Natural killer cell (primary cell): ENCODE measurements around the gene EXTL1. TPM values are rescaled to one million over a fixed set of nuclear protein-coding genes. Genes with fewer than 3 reads are reported as not detected.

Experiments
- ATAC-seq, 3 donors: fragments of 150-1000 bp in 2 of 3; fragments of 200-7000 bp in 1 of 3; cut with Tn5 transposase; 1 replicate in 1 of 3; 2 replicates in 2 of 3; pipeline ENCODE4 v1.10.0; 2021; ENCODE audit warnings: mild to moderate bottlenecking in 2 of 3, moderate library complexity in 2 of 3
- DNase-seq, 2 donors: peaks; one replicate each; pipeline versions ENCODE4 v3.0.0 to v3.0.0-alpha.2; 2013 to 2021; ENCODE audit warnings: mixed read lengths in 1 of 2
- H3K27ac ChIP-seq: one replicate; pipeline ENCODE4 v1.5.1; 2013; ENCODE audit warnings: mild to moderate bottlenecking, low read length
- H3K27me3 ChIP-seq: one replicate; pipeline ENCODE4 v1.6.1; 2013; ENCODE audit warnings: low read length; ENCODE audit not compliant: control insufficient read depth, insufficient read depth
- H3K36me3 ChIP-seq: one replicate; pipeline ENCODE4 v1.6.1; 2013; ENCODE audit warnings: low read length; ENCODE audit not compliant: control insufficient read depth, insufficient read depth
- H3K4me1 ChIP-seq: one replicate; pipeline ENCODE4 v1.6.1; 2013; ENCODE audit warnings: low read length; ENCODE audit not compliant: control insufficient read depth, insufficient read depth
- H3K4me3 ChIP-seq: one replicate; pipeline ENCODE4 v1.5.1; 2013; ENCODE audit warnings: low read length
- H3K9me3 ChIP-seq: one replicate; pipeline ENCODE4 v1.6.1; 2013; ENCODE audit warnings: low read length; ENCODE audit not compliant: control insufficient read depth, insufficient read depth
- H3K27ac Mint-ChIP-seq, 2 donors: one replicate each; pipeline ENCODE4 v1.8.0; 2022; ENCODE audit warnings: mild to moderate bottlenecking in 2 of 2, mixed read lengths in 2 of 2, moderate library complexity in 1 of 2
- H3K27me3 Mint-ChIP-seq, 2 donors: one replicate each; pipeline ENCODE4 v1.8.0; 2022; ENCODE audit warnings: low read depth in 2 of 2, mixed read lengths in 2 of 2
- H3K36me3 Mint-ChIP-seq: one replicate; pipeline ENCODE4 v1.8.0; 2022; ENCODE audit warnings: mixed read lengths
- H3K4me1 Mint-ChIP-seq, 2 donors: one replicate each; pipeline ENCODE4 v1.8.0; 2022; ENCODE audit warnings: mixed read lengths in 2 of 2
- H3K4me3 Mint-ChIP-seq: one replicate; pipeline ENCODE4 v1.8.0; 2022; ENCODE audit warnings: mild to moderate bottlenecking, moderate library complexity, mixed read lengths
- H3K9me3 Mint-ChIP-seq, 2 donors: one replicate each; pipeline ENCODE4 v1.8.0; 2022; ENCODE audit warnings: mixed read lengths in 2 of 2
- CTCF ChIP-seq: fragments of 200-600 bp; IDR thresholded peaks from one replicate; pipeline ENCODE4 v1.8.0; 2022; ENCODE audit warnings: antibody characterized with exemption
- WGBS: methylation state at CpG from one replicate; pipeline ENCODE4 v1.1.7; 2013; ENCODE audit warnings: missing lambda C conversion rate; ENCODE audit not compliant: insufficient coverage; 5-methylcytosine and 5-hydroxymethylcytosine counted together
- intact Hi-C: fragments of 100-400 bp; cut with micrococcal nuclease; formaldehyde crosslinking; loops from one replicate; pipeline ENCODE4 v1.14.2; 2022
- total RNA-seq, 4 donors: library from RNA; stranded (reverse); fragments of 120-200 nt in 1 of 4; gene quantifications; one replicate each; pipeline versions ENCODE4 v1.2.3 to v1.2.4, GENCODE V29; 2013 to 2022

The EXTL1 gene
- total RNA-seq, 3 donors from 2014 or later (not counting 1 experiment from before 2014, with no cell fraction given), result not detected

GRCh38 chr1:25996966-25997827, 24.4 kb upstream of the EXTL1 start:
- H3K9me3 Mint-ChIP-seq, result no peaks in the 10 kb centered on the region
- DNase-seq, result peak in 1 of 2 donors; percentile 48
- ATAC-seq, result peak in 1 of 3 donors; percentile 5
- no peaks in the 10 kb centered on the region for H3K27me3 Mint-ChIP-seq
- Histone ChIP-seq H3K27me3 (no peaks in the 10 kb centered on the region), H3K4me3 (peak overlapping the region; percentile 57), H3K36me3 (no peaks in the 10 kb centered on the region), H3K4me1 (peaks cover 42% of the 10 kb centered on the region), H3K9me3 (no peaks in the 10 kb centered on the region), H3K27ac (peak overlapping the region; percentile 87)
- peak overlapping the region; percentile 98 to 100 for H3K27ac Mint-ChIP-seq
- peaks cover 44 to 47% of the 10 kb centered on the region in 2 donors for H3K4me1 Mint-ChIP-seq
- no peaks in the 10 kb centered on the region for H3K36me3 Mint-ChIP-seq
- H3K4me3 Mint-ChIP-seq, result peak overlapping the region; percentile 97
- TF ChIP-seq CTCF, result no peak
- 5% methylated on average over 13 of the region's 13 CpGs for WGBS
- intact Hi-C loops, result loop anchor here (10.0 kb wide), 1 partner anchor 752 kb away; the partner anchor contains the start of gene RSRP1

- Mint-ChIP-seq H3K27ac (peak within 1 kb of the TSS; percentile 98 to 100), H3K9me3 (no peaks in the 10 kb centered on the region), H3K27me3 (no peaks in the 10 kb centered on the region), H3K4me3 (peak within 1 kb of the TSS; percentile 97), H3K36me3 (no peaks in the 10 kb centered on the region), H3K4me1 (peaks cover 35 to 38% of the 10 kb centered on the region in 2 donors)
- H3K27me3 ChIP-seq, result no peaks in the 10 kb centered on the region
- H3K36me3 ChIP-seq, result no peaks in the 10 kb centered on the region
- 2% methylated on average over 39 of the region's 47 CpGs for WGBS
- H3K4me1 ChIP-seq, result peaks cover 33% of the 10 kb centered on the region
- peak; percentile 94 to 100 for DNase-seq
- intact Hi-C loops, result loop anchor here (1.0 to 10.0 kb wide), 5 partner anchors 8 to 753 kb away; partner anchors contain the start of gene RSRP1
- peak within 1 kb of the TSS; percentile 87 for H3K27ac ChIP-seq
- peak; percentile 94 to 100 (median 97) for ATAC-seq
- peak; percentile 92 for TF ChIP-seq CTCF
- no peaks in the 10 kb centered on the region for H3K9me3 ChIP-seq
- H3K4me3 ChIP-seq, result peak within 1 kb of the TSS; percentile 57
Observed at GRCh38 chr1:25997828-25998761, 23.5 kb upstream of the EXTL1 start, which contains the start of gene PAFAH2. Gene PAFAH2 (minus strand): TSS chr1:25998063. CDS start chr1:25990816, 7,247 bp downstream.

GRCh38 chr1:25999041-25999800, 22.4 kb upstream of the EXTL1 start:
- H3K36me3 ChIP-seq, result no peaks in the 10 kb centered on the region
- no peak overlapping the region for H3K4me3 ChIP-seq
- intact Hi-C loops, result loop anchor here (2.0 to 10.0 kb wide), 2 partner anchors 94 to 754 kb away; partner anchors contain the start of gene RSRP1
- H3K27ac ChIP-seq, result no peak overlapping the region
- no peaks in the 10 kb centered on the region for H3K9me3 Mint-ChIP-seq
- peaks cover 0 to 3% of the 10 kb centered on the region in 2 donors for H3K27me3 Mint-ChIP-seq
- DNase-seq (peak in 1 of 2 donors; percentile 23), ATAC-seq (no peak)
- TF ChIP-seq CTCF, result no peak
- H3K27ac Mint-ChIP-seq, result no peak overlapping the region
- peaks cover 22% of the 10 kb centered on the region for H3K4me1 ChIP-seq
- H3K27me3 ChIP-seq, result no peaks in the 10 kb centered on the region
- no peaks in the 10 kb centered on the region for H3K36me3 Mint-ChIP-seq
- peaks cover 23 to 27% of the 10 kb centered on the region in 2 donors for H3K4me1 Mint-ChIP-seq
- H3K4me3 Mint-ChIP-seq, result no peak overlapping the region
- WGBS, result 93% methylated on average over 18 of the region's 18 CpGs
- H3K9me3 ChIP-seq, result no peaks in the 10 kb centered on the region
